NCI-H2171 (cell line): ENCODE results near the gene ECT2L.

Experiments used
- DNase-seq: peaks from one replicate; lab custom pipeline; 2025; lab: John Stamatoyannopoulos, UW

The ECT2L gene

DNA sequence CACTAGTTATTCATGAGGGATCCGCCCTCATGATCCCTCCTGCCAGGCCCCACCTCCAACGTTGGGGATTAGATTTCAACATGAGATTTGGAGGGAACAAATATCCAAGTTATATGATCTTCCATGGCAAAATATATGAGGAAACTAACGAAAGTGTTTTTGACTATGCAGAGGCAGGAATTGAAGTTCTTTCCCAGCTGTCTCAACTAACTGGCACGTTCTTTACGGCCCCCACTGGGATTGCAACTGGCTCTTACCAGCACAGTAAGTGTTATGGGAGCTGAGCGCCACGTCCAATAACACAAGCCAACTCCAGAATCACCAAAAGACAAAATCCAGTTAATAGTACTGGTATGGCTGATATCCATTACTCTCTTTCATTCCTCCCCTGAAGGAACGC is 66.6 kb downstream of the ECT2L start:
- no peak for DNase-seq

DNA sequence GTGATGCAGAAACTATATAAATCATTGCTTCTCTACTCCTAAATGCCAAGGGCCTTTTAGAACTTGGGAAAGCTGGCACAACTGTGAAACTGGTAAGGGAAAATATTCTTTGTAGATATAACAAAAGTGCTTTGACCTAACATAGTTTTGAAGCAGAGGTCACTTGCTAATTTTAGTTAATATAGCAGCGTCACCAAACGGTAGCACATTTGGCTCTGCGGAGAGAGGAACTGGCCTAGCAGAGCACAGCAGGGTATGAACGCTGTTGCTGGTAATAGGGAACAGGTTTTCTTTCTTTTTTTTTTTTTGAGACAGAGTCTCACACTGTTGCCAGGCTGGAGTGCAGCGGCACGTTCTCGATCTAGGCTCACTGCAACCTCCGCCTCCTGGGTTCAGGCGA is 67.4 kb downstream of the ECT2L start:
- no peak for DNase-seq

DNA sequence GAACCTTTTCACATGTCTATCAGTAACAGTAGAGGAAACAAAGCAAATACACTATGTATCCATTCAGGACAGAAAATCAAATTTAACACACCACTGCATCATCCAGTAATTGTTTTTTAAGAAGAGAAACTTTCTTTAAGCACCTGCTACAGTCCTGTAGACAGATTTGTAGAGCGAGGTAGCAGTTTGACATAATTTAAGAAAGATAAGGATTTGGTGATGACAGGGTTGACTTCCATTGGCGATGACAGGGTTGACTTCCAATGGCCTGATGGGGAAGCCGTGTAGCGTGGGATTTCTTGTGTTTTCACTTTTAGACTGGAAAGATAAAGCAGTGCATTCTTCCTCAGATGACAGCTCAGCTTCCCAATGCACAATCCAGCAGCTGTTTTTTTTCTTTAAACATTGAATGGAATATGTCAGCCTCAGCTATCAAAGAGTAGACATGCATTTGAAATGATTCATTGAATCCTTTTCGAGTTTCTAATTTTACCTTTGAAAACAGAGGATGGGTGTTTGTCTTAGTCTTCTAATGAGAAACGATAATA is 68.5 kb downstream of the ECT2L start:
- DNase-seq, result no peak

DNA sequence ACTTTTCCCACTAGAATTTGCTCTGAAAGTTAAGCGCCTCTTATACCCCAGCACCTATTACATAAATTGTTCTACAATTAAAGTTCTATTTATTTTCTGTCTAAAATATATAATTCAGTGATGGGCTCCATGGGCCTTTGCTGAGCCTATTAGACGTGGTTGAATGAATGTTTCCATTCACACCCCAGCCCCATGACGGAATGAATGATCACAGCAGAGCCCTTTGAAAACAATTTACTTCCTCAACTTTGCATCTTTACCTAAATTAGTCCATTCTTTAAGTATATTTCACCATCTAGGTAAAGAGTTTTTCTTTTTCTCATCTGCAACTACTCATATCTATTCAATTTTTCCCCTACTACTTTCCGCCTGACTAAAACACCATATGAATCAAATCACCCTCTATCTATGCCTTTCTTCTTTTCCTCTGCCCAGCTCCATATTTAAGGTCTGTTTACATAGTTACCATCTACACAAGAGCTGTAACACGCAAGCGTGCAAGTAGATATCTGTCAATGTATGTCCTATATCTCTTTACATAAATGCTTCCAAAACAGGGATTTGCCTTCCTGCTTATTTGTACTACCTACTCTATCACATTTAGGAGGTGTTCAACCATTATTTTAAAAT is 69.7 kb downstream of the ECT2L start:
- DNase-seq, result no peak

DNA sequence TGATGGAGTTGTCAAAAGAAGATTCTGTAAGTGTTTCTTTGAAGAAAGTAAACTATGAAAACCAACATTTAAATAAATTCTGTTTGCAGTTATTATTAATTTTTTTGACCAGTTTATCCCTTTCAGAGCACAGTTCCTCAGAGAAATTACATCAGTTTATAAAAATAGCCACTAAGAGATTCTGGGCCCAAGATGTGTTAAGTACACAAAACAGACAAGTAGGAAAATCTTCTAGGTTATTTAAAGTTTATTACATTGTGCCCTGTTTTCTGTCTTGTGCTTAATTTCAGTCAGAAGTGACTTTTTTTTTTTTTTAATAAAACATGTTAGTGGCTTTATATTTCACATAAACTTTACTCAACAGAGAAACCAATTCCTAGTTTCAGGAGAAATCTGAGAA is 72.3 kb downstream of the ECT2L start:
- no peak for DNase-seq

DNA sequence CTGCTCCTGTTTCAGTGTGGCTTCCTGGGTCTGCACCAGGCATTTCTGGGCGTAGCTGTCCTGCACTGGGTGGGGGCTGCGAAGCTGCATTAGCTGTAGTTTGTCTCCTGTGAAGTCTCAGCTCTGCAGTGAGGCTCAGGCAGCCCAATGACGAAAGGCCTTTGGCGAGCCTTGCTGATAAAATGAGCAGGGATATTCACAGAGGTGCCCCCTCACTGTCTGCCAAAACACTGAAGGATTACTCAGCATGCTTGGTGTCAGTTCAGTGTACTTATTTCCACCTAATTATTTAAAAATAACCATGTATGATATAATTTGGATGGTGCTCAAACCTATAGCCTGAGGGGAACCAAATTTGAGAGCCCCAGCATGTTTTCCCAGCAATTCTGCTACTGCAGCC is 73.5 kb downstream of the ECT2L start:
- no peak for DNase-seq

DNA sequence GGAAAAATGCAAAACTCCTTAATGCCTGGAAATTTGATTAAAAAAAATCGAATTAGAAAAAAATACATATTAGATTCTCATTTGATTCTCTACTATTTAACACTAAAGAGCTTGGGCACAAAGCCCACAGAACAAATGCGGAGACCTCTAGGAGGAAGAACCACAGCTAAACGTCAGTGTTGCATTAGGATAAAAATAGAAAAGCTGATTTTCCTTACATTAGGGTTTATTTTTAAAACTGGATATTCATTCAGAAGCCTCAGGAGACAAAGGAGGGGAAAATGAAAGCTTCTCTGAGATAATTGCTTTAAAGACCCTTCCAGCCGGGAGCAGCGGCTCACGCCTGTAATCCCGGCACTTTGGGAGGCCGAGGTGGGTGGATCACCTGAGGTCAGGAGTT is 77.3 kb downstream of the ECT2L start:
- no peak for DNase-seq

DNA sequence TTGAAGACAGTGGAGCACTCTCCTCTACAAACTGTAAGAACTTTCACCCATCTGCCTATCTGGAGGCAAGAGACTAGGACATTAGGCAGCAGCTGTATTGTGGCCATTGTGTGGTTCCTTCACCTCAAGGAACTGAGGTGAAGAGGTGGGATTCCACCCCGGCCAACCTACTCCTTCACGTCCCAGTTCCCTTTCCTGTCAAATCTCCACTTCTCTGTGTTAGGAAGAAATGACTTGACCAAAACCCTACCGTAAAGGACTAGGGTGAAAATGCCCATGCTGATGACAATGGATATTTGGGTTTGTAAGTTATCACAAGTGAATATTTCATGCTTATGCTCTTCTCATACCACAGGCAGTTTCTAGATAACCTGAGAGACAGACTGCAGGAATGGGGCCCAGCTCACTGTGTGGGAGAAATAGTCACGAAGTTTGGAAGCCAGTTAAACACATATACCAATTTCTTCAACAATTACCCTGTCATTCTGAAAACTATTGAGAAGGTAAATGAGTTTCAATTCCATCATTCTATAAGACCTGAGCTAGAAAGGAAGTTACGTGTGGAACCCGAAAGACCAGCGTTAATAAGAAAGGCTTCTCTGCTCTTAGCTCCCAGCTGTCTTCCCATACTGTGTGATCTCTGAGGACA is 86.6 kb downstream of the ECT2L start:
- DNase-seq, result no peak

DNA sequence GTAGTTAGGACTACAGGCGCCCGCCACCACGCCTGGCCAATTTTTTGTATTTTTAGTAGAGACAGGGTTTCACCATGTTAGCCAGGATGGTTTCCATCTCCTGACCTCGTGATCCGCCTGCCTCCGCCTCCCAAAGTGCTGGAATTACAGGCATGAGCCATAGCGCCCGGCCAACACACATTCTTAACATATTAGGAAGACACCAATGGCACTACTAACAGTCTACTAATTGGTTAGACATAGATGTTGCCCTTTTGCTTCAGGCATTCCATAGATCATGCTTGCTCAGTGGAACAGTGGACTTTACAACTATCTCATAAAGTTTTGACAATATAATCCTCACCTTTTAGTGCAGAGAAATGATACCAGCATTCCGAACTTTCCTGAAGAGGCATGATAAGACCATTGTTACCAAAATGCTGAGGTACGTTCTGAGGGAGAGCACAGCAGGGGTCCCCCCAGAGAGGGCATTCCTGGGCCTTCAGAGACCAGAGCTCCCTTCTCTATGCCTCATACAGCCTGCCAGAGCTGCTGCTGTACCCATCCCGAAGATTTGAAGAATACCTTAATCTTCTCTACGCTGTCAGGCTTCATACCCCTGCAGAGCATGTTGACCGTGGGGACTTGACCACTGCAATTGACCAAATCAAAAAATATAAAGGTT is 89.4 kb downstream of the ECT2L start:
- DNase-seq, result no peak

DNA sequence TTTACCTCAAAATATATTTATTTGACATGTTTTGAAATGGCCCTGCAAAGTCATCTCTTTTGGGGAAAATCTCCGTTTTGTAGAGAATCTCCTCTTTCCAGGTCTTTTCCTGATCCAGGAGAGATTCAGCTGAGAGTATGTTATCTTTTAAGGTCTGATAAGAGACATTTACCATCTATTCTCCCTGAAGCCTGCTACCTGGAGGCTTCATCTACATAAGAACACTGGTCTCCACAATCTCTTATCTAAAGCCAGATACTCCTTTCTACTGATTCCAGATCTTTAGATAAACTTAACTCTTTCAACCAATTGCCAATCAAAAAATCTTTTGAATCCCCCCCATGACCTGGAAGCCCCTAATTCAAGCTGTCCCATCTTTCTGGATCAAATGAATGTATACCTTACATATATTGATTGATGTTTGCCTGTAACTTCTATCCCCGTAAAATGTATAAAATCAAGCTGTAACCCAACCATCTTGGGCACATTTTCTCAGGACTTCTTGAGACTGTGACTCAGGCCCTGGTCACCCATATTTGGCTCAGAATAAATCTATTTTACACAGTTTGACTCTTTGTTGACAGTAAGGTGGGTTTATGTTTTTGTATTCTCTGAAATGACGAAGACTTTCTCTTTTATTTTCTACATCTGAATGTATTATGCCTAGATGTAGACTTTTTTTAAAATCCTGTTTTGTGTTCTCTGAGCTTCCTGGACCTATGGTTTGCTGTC is 95.5 kb downstream of the ECT2L start:
- no peak for DNase-seq

DNA sequence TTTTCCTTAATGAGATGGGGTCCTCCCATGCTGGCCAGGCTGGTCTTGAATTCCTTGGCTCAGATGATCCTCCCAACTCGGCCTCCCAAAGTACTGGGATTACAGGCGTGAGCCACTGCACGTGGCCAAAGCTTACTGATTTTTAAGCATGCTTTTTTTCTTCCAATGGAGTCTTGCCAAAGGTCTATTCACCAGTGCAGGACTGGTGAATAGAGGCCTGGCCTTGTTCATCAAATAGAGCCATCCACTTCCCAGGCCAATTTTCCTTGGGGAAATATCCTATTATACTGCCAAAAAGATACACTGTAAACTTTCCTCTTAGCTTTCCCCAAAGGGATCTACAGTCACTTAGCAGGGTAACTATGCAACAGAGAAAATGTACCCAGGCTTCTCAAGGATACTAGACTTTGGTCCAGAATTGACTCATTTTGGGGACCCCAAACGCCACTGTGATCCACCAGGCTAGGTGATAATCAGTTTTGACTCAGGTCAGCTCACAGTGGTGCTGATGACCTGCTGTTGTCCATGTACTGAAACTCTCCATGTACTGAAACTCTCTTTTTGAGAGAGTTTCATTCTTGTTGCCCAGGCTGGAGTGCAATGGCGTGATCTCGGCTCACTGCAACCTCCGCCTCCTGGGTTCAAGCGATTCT is 100.3 kb downstream of the ECT2L start:
- DNase-seq, result no peak

DNA sequence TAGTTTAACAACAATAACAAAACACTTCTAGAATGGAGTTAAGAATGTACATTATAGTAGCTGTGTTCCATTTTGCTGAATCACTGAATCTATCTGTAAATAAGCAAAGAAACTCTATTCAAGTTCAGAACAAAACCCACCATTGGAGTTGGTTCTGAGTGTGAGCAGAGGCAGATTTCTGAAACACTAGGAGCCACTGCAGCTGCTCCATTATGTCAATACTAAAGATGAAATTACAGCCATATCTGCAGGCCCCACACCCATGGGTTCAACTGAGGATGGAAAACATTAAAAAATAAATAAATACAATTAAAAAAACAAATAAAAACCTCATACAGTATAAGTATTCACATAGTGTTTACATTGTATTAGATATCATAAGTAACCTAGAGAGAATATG is 101.1 kb downstream of the ECT2L start:
- DNase-seq, result no peak

DNA sequence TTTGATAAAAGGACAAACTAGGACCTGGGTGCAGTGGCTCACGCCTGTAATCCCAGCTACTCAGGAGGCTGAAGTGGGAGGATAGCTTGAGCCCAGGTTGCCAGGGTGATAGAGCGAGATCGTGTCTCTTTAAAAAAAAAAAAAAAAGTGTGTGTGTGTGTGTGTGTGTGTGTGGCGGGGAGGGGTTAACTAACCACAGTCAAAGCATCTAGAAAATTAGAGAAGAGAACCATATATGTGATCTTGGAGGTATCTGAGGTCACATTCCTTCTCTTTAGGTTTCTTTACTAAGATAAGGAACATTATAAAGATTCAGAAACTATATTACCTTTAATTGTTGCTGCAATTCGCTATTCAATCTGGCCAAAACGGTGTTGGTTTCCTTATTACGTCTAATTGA is 111.3 kb downstream of the ECT2L start:
- DNase-seq, result no peak

DNA sequence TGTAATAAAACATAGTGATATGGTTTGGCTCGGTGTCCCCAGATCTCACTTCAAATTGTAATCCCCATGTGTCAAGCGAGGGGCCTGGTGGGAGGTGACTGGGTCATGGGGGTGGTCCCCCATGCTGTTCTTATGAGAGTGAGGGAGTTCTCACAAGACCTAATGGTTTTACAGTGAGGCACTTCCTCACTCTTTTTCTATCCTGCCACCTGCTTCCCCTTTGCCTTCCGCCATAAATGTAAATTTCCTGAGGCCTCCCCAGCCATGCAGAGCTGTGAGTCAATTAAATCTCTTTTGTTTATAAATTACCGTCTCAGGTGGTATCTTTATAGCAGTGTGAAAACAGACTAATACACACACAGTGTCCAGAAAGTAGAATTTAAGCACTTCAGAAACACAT is 113.6 kb downstream of the ECT2L start:
- no peak for DNase-seq

DNA sequence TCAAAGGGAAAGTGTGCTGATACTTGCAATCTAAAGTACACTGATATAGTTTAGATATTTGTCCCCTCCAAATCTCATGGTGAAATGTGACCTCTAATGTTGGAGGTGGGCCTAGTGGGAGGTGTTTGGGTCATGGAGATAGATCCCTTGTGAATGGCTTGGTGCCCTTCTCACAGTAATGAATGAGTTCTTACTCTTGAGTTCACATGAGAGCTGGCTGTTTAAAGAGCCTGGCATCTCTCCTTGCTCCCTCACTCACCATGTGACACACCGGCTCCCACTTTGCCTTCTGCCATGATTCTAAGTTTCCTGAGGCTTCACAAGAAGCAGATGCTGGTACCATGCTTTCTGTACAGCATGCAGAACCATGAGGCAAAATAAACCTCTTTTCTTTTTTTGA is 114.1 kb downstream of the ECT2L start:
- DNase-seq, result no peak

DNA sequence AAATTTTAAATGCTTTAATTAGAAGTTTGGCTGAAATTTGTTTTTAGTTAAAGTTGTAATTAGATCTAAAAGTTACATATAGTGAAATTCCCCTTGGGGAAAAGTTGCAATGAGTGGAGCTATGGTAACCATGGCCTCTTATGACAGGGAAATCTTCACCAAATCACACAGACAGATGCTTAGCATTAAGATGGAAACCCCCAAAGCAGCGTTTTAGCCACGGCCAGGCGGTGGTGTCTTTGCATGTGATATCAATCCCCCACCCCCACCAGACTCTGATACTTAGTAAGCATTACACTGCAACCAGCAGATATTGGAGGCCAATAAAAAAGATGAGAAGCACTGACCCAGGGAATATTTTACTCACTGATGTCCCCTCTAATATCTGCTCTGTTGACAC is 116.4 kb downstream of the ECT2L start:
- no peak for DNase-seq

DNA sequence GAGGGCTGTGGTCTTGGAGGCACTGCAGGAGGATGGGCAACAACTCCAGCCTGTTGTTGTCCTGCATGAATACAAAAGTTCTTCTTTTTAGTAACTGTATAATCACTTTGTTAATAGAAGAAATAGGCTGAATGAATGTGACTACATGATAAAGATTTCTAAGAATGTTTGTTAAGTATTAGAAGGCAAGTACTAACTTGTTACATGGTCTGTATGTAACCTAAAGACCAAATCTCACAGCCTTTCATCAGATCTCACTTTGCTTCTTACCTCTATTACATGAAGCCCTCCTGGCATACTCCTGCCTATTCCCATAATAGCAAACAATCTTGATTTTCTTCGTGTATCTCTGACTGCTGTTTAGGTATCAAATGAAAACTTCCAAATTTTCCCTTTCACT is 118.8 kb downstream of the ECT2L start:
- DNase-seq, result no peak

DNA sequence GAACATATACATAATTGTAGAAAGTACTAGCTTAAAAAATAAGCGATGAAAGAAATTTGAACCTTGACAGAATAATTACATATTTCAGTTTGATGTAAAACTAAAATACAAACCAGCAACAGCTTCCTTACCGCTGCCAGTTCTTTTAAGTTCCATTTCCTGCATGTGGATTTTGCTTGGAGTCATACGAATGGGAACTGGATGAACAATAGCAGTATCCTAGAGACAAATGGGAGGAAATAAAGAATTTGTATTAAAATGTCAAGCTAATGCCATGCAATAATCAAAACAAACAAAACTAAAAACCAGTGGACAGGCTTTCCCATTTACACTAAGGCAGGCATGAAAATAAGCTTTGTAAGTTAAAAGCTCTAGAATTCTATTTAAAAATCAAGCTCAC is 125.0 kb downstream of the ECT2L start:
- no peak for DNase-seq

DNA sequence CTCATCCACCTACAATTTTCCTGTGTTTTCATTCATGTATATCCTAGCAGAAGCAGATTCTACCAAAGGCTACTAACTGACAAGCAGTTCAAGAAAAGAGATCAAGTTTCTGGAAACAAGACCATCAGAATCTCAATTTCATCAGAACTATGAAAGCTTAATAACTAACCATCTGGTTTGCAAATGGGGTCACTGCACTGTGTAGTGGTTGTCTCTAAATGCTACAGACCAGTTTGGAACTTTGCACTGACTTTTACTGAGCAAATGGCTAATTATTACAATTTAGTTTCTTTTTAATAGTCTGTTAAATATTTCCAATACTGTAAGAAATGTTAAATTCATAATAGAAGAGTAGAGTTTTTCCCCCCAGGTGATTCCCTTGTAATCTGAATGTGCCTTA is 127.7 kb downstream of the ECT2L start:
- peak; percentile 69 for DNase-seq

DNA sequence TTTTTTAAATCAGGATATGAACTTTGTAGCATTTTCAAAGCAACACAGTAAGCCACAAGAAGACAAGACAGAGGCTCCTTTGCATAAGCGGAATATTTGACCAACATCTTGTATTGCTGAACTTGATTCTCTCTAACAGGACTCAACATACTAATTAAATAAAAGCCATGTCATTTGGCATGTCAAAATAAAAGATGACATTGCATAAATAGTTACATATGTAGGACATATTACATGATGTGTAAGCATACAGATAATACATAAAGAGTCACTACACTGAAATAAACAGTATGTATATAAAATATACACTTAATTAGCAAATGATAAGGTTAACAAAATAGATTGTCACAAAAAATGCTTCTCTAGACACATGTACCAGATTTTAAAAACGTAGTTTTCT is 129.9 kb downstream of the ECT2L start:
- DNase-seq, result no peak

DNA sequence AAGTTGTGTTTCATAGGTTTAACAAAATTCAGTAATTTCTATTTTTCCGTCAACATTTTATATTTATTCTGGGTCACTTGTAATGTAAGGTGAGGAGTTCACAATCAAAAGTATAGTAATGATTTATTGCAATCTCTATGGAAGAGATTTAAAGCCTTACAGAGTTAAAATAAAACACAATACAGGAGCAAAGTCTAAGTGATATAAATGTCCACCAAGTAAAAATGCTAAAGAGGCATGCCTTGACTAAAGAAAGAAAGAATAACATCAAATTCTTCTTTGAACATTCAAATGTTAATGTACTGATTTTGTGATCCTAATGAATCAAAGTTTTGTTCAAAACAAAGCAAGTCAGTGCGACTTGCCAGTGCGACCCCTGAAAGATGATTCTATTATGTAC is 130.7 kb downstream of the ECT2L start:
- DNase-seq, result no peak

DNA sequence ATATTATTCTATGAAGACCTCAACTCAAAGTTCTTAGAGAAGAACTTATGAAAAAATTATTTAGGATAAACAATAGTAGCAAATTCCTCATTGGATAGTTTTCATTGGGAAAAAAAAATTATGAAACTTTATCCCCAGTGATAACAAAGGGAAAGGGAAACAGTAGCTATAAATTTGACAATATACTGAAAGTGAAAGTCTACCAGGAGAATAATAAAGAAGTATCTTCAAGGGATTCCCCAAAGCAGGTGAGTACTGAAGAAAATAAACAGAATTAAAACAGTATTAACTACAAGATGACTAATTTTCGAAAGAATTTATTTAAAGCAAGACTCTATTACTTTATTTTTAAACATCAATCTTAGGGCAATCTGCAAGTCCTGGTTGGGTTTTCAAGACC is 135.8 kb downstream of the ECT2L start:
- DNase-seq, result no peak
